DMS79 treated with DMSO at 0.1 percent for 48 hours (cell line): Measurements from ENCODE around the gene UNC79.

Source experiments
- DNase-seq: peaks from one replicate; lab custom pipeline; 2025; lab: John Stamatoyannopoulos, UW

UNC79 gene

DNA sequence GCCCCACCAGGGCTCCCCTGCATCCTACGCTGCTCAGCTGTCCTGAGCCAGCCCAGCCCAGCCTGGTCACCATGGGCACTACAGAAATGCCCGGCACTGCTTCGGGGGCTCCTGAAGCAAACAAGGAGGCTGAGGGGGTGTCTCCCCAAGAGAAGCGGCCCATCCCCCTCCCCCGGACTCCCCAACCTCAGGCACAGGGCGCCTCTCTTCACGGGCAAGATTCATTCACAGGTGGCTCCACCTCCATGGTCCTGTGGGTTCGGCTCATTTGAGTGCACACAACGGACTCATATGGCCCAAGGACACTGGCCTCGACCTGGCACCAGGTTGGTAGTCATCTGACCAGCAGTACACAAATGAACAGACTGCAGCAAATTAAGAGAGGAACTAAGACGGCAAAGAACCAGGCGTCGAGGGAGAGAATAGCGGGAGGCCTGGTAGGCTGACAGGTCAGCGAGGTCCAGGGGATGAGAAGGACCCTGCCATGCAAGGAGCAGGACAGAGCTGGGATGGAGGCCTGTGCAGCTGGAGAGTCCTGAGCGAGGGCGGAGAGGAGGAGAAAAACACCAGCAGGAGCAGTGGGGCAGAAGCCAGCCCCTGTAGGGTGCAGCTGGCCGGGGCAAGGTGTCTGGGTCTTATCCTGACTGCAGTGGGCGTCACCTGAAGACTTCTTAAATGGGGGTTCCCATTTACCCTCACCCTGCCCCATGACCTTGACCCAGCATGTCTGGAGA lies 297.3 kb downstream of the UNC79 start:
- DNase-seq = no peak

DNA sequence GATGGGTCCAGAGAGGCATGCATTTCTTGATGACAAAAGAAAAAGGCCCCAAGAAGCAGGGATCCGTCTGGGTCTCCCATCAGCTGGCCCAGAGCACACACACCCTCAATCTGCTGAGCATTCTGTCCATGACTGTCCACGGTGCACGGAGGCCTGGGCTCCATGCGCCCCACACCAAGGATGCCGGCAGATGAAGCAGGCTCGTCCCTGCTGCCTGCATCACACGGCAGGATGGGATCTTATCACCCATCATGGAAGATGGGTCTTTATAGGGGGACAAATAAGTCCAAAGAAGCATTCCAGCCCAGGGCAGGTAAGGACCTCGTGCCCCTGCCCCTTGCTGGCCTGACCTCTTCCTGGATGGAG lies 297.9 kb downstream of the UNC79 start:
- DNase-seq = no peak

DNA sequence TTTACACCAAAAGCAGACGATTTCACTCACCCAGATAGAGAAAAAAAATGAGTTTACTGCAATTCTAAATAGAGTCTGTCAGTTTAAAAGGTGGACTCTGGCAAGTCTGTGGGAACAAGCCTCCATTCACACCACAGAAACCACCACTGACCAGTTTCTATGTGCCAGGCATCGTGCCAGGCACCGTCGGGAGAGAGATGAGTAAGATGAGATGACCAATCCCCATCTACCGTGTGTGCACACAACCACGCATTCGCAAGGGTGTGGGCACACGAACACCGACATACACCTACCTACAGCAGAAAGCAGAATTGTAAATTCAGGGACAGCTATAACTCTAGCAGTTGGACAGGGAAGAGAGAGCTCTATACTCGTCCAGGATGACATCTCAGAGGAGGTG lies 299.3 kb downstream of the UNC79 start:
- no peak for DNase-seq

DNA sequence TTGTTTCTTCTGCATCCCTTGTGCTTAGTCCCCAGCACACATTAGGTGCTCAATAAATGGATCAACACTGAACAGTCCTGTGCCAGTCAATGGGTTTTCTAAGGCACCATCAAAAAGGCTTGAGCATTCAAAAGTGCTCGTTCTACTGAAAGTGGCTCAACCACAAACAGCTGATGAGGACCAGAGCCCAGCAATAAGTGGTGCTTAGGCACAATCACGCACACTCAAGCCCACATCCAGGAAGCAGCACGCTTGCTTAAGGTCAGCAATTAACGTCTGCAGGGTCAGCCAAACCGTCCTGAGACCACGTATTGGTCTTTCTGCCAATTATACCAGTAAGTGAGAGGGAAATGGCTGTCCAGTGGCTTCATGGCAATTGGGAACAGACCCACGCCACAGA lies 301.0 kb downstream of the UNC79 start:
- DNase-seq = peak; percentile 94

DNA sequence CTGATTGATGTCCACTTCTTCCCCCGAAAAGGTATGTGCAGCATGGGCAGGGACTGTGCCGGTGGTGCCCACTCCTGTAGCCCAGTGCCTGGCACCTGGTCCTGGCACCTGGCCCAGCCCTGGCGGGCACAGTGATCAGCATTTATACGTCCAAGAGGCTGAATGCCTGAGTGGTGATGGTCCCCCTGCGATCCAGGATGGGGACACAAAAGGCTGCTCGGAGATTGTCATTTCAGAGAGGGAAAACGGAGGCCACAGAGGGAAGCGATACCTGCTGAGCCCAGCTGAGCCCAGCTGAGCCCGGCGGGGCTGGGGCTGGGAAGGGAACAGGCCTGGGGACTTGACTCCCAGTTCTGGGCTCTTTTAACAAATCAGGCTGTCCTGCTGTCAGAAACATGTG lies 301.8 kb downstream of the UNC79 start:
- DNase-seq = peak; percentile 81

DNA sequence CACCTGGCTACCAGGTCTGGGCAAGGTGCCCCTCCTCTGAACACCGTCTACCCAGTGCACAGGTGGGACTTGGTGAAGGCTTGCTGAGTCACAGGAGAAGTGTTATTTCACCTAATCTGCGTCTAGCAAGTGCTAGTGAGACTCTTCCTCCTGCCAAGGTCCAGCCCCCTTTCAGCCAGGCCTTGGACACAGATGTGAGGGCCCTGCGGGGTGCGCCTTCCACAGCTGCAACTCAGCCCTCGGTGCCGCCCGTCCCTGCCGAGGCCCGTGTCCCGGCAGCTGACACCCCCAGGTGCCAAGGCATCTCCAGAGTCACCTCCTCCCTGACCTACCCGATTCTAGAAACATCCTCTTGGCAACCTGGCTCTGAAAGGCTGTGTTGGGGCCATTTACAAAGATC lies 302.5 kb downstream of the UNC79 start:
- peak; percentile 47 for DNase-seq

DNA sequence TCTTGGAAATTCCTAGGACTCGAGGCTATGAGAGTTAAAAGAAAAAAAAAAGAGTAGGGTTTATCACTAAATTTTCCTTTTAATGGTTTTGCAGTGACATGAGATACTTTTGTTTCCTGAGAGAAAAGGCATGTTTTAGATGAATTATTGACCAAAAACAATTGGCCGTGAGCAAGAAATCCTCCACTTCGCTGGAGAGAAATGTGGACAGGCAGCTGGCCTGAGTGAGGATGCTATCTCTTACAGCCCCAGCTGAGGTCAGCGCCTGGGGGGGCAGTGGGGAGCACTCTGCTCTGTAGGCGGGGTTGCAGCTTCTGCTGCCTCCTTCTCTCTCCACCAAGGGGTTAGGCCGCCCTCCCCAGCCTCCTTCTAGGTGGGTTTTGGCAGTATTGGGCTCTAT lies 302.9 kb downstream of the UNC79 start:
- DNase-seq = no peak

DNA sequence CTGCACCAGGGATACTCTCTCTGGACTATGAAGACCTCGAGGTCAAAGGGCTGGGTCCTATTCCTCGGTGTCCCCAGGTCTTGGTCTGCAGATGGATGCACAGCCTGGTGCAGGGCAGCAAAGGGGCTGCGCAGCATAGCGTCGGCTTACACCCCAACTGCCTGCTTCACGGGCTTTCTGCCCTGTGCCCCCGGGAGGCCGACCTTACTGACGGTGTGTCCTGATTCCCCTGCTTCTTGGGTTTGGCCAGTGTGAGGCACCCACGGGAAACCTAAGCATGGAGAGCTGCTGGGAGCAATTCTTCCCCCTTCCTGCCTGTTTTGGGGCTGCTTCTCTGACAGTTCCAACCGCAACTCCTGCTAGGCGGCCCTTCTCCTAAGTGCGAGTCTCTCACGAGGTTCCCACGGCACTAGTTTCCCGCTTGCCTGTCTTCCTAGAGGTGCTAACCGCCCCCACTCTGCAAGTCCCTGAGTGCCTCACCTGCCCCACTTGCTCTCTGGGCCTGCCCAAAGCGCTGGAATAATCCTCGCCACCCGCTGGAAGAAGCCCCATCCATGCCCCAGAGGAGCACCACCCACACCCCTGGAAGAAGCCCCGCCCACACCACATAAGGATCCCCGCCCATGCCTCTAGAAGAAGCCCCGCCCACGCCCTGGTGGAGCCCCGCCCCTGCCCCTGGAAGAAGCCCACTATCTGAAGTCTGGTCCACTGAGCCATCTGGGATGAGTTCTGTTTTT lies 303.5 kb downstream of the UNC79 start:
- DNase-seq = no peak

DNA sequence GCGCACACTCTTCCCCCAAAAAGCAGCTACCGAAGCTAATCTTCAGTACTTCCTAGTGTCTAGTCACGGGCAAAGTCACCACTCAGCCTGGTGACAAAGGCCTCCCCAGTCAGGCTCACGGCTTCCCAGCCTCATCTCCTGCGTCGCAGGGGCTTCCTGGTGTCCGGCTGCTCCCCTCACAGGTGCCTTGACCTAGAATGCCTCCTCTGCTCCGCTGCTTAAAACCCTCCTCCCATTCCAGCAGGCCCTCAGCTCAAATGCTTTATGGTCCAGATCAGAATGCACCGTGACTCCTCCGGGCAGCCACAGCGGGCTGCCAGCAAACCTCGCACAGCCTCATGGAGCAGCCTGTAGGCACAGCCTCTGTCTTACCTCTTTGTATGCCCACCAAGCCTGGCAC lies 304.5 kb downstream of the UNC79 start:
- DNase-seq = peak; percentile 87

DNA sequence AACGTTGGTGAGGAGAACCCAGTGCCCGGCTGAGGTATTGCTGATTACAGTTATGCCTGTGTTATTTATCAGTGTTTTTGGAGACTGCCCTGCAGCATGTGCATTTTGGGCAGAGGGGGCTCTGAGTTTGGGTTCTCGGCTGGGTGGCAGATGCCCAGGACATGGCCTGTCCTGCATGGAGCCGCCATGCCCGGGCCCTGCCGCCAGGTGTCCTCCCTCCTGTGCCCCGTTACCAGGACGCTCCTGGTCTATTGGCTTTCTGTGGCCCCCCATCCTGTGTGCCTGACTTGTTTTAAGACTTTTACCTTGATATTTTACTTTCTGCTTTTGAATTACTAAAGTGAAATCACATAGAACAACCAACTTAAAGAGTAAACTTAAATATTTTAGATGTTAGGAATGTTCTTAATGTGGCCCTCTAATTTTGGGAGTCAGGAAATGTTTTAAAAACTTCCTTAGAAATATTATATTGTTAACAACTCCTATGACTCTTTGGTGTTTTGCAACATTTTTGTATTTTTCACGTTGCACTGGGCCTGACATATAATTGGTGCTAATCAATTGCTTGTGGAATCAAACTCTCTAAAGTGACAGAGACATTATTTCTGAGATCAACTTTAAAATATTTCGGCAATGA lies 305.8 kb downstream of the UNC79 start:
- no peak for DNase-seq

DNA sequence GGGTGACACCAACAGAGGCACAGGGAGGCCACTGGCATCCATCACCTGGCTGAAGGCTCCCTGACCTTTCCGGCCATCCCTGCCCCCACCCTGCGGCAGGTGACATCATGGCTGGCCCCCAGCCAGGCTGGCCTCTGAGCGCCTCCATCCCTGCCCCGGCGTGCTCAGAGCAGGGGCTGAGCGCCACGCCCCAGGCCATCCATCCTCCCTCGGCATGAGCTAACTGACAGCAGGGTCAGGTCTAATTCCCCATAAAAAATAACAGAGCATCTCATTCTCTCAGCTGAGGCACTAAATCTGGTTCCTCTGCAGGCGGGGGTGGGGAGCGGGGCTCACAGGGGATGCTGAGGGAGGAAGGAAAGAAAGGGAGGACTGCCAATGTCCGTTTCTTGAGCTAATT lies 306.9 kb downstream of the UNC79 start:
- DNase-seq = no peak

DNA sequence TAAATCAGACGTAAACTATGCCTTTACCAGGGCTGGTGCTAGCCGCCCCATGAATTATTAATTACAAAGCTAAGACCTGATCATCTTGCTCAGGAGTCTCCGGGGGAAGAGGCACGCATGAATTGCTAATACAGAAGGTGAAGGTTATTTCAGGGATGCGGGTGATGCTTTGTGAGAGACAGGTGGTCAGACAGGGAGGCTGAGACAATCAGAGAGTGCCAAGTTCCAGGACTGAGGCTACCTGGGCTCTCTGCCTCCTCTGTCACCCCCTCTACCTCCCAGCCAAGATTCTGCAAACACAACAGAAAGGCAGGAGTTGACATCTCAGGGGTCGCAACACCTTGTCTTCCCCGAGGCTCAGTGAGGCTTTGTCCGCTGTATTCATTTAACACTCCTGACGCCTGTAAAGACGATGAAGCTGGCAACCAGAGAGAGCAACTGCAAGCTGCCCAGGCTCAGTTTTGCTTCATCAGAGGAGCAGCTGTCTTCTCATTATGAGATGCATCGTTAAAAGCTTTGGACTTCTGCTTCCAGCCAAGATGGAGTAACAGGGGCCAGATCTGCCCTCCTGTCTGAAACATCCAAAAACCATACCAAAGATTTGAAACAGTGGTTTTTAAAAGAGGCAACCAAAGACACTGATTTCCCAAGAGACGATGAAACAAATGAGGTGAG lies 311.0 kb downstream of the UNC79 start:
- no peak for DNase-seq

DNA sequence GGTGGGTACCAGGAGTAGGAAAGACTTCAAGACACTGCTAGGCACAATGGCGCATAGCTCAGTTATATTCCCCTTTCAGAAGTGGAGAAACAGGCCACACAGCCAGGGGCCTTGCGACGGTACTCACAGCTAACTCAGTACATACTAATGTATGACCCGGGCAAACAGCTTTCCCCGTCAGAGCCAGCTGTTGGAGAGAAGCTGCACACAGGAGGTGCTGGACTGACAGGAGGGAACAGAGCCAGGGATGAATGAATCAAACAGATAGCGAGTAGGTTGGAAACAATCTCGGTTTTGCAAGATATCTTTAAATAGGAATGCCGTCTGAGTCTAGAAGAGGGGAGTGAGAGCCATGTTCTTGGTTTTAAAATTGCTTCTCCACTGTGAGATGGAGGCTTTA lies 312.0 kb downstream of the UNC79 start:
- no peak for DNase-seq

DNA sequence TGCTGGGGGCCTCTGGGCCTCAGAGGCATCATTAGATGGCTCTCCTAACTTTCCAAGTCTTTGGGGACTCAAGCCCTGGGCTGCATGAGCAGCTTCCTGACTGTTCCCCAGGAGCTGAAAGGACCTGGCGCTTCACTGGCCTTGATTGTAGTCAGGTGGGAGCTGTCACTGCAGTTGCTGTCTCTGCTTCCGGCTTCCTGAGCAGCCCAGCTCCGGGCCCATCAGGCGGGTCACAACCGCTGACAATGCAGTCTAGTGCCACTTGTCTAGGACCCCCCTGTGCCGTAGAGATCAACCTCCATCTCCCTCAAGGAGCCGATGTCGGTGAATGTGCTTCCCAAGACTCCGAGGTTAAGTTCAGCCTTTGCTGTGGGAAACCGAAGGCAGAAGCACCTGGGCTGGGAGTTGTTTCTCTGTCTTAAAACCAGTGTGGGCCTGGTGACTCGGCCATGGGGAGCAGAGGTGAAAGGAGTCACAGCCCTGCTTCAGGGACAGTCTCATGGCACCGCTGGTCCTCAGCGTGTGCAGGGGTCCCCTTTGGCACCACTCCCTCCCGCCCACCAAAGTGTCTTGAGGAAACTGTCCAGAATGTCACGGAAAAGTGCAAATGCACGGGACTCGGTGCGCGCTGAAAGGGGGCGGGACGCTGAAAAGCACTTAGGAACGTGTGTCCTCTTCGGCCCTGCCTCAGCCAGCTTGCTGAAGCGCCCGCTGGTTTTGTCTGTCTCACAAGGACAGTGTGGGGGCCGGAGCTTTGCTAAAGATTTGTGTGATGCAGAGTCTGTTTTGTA lies 312.7 kb downstream of the UNC79 start:
- no peak for DNase-seq

DNA sequence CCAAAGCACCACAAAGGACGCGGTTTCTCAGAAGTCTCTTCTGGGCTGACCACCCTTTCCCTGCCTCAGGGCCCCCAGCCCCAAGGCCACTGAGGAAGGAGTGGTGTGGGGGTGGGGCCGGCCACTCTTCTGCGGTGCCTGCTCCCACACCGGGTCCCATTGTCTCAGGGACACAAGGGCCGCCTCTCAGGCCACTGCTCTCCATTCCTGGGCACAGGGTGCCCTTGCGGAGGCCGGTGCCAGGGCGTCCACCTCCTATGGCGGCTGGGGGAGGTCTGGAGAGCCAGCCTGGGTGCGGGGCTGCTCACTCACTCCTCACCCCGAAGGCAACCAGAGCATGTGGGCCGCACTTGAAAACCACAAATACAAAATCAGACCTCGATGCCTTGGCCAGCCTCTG lies 313.4 kb downstream of the UNC79 start:
- DNase-seq = no peak

DNA sequence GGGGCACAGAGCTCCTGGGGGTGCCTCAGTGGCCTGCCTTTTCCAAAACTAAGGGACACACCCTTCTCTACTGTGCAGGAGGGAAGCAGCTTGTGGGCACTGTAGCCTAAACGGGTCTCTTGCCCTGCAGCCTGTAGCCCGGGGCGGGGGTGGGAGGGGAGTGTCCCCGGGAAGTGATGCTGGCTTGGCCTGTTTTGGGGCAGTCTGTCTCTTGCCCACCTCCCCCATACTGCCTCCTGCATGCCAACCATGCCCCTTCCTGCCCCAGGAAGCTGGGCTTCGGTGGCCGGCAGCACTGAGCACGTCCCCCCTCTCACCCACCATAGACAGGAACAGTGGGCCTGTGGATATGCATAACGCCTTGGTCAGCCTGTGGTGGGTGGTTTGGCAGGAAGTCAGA lies 314.1 kb downstream of the UNC79 start:
- no peak for DNase-seq

DNA sequence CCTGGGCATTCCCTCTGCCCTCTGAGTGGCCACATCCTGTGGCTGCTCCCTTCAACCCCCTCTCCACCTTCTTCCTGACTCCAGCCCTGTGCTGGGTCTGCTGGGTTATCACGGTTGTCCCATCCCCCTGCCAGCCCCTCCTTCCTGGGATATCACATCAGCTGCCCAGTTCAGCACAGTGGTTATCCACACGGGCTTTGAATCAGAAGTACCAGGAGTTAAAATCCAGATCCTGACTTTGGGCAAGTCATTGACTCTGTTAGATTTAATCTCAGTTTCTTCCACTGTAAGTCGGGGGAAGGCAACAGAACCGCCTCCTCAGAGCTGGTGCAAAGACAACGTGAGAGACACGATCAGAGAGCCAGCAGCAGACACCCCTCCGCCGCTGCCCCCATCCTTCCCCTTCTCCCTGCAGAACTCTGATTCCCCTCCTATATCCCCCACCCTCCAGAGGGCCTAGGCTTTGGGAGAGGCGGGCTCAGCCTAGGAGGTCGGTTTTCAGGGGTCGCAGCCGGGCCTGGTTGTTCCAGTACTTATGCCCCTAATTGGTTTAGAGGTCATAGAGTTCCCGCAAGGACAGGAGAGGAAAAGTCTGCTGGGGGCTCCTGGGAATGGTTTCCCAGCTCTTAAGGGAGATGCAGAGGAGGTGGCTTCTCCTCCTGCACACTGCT lies 315.0 kb downstream of the UNC79 start:
- DNase-seq = no peak

DNA sequence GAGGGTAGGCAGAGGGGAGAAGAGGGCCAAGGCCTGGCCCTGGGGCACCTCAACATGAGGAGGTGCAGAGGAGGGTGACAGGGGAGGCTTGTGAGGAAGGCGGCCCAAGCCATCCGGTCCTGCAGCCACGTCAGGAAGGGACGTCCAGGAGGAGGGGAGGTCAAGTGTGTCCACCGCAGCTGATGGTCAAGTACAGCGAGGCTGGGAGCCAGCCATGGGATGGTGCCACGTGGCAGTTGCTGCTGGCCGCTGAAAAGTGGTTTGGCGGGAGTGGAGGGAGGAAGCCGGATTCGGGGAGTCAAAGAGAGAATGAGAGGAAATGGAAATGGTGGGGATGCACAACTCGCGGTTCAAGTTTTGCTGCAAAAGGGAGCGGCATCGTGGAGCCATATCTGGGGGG lies 316.4 kb downstream of the UNC79 start:
- DNase-seq = no peak

DNA sequence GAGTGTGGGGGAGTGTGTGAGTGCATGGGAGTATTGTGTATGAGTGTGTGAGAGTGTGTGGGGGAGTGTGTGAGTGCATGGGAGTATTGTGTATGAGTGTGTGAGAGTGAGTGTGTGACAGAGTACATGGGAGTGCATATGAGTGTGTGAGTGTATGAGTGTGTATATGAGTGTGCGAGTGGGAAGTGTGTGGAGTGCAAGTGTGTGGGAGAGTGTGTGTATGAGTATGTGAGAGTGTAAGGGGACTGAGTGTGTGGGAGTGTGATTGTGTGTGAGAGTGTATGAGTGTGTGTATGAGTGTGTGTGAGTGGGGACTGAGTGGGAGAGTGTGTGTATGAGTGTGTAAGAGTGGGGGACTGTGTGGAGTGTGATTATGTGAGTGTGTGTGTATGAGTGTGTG lies 316.8 kb downstream of the UNC79 start:
- no peak for DNase-seq

DNA sequence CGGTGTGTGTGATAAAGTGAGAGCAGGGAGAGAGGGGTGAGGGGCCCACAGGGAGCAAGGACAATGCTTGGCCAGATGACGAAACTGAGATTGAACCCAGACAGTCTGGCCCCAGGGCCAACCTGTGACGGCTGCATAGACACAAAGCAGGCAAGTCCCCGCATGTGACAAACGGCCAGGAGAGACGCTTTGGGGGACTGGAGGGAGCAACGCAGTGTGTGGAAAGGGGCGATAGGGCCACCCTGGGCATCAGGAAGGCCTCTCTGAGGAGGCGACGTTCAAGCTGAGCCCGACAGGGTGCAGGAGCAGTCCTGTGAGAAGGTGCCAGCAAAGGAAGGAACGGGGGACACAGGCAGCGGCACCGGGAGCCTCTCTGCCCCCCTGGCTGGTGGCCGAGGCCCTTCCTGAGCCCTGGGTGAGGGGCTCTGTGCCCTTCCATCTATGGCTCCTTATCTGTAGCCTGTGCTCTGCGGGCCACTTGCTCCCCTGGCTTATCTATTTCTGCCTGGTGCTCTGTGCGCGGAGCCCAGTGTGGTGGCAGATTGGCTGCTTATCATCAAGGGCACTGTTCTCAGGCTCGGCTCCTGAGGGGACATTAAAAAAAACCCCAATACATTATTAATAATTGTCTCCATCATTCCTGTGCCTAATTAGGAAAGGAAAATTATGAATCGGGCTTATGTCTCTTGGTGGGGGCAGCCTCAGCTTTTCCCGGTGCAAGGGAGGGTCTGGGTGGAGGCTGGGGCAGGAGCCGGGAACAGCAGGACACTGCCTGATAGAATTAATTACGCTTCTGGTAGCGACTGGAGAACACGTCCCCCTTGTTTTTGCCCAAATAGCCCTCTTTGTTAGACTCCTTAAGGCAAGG lies 317.7 kb downstream of the UNC79 start:
- no peak for DNase-seq

DNA sequence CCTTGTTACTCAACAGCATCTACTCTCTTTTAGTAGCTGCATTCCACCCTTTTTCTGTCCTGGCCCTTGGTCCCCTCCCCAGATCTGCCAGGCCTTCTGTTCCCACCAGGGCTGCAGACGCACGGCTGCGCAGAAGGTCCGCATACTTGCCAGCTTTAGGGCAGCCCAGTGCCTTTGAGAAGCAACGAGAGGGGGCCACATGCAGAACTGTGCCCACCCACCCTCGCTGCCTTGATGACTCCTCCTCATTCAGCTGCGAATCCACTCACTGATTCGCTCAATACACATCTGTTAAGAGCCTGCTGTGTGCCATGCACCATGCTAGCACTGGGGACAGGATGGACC lies 318.3 kb downstream of the UNC79 start:
- DNase-seq = no peak
